Osteoblast (primary cell): ENCODE data around the gene GRM7. TPM values are rescaled to one million over a fixed set of nuclear protein-coding genes. Genes with fewer than 3 reads are reported as not detected.

Source experiments
- DNase-seq: peaks from one replicate; pipeline ENCODE4 v3.0.0; 2011; ENCODE audit warnings: low spot score, mixed read lengths; ENCODE audit not compliant: insufficient read length; ENCODE audit errors: missing footprints
- H2AFZ ChIP-seq: 2 replicates; pipeline ENCODE4 v1.6.0; 2011; ENCODE audit warnings: mild to moderate bottlenecking, low read length
- H3K27ac ChIP-seq: 2 replicates; pipeline ENCODE4 v1.5.1; 2011; ENCODE audit warnings: mild to moderate bottlenecking, low read depth, low read length, moderate library complexity
- H3K27me3 ChIP-seq: 2 replicates; pipeline ENCODE4 v1.6.0; 2012; ENCODE audit warnings: mild to moderate bottlenecking, control low read depth, inconsistent platforms, low read length, moderate library complexity; ENCODE audit not compliant: insufficient read depth
- H3K36me3 ChIP-seq: 2 replicates; pipeline ENCODE4 v1.5.1; 2011; ENCODE audit warnings: mild to moderate bottlenecking, low read length, control low read depth, moderate library complexity; ENCODE audit not compliant: insufficient read depth
- H3K4me1 ChIP-seq: 2 replicates; pipeline ENCODE4 v1.5.1; 2011; ENCODE audit warnings: mild to moderate bottlenecking, low read length, control low read depth, moderate library complexity; ENCODE audit not compliant: insufficient read depth
- H3K4me2 ChIP-seq: 2 replicates; pipeline ENCODE4 v1.6.0; 2011; ENCODE audit warnings: mild to moderate bottlenecking, low read length; ENCODE audit not compliant: insufficient read depth
- H3K4me3 ChIP-seq: fragments of 200-600 bp; sonication (generic); 3 replicates; pipeline ENCODE4 v1.5.1; 2012; ENCODE audit warnings: mild to moderate bottlenecking, low read length, inconsistent platforms; ENCODE audit not compliant: insufficient read depth
- H3K79me2 ChIP-seq: 2 replicates; pipeline ENCODE4 v1.6.0; 2012; ENCODE audit warnings: mild to moderate bottlenecking, low read length, control low read depth, inconsistent platforms; ENCODE audit not compliant: insufficient read depth
- H3K9me3 ChIP-seq: 2 replicates; pipeline ENCODE4 v1.5.1; 2011; ENCODE audit warnings: low read depth, low read length, control low read depth
- H4K20me1 ChIP-seq: 2 replicates; pipeline ENCODE4 v1.6.0; 2012; ENCODE audit warnings: mild to moderate bottlenecking, low read length, control low read depth; ENCODE audit not compliant: insufficient read depth
- total RNA-seq: library from RNA; depleted of rRNA; stranded (reverse); fragments of >200 nt; gene quantifications from 2 replicates; pipeline ENCODE4 v1.2.3, GENCODE V29; 2012
- TF ChIP-seq, protein P1 (sequence below): IDR thresholded peaks from 2 replicates; pipeline ENCODE4 v1.5.1; 2011; ENCODE audit warnings: mild to moderate bottlenecking, low read depth, low read length, moderate library complexity; ENCODE audit errors: extremely low read depth

The GRM7 gene
- total RNA-seq, 1 donor = not detected

GRCh38 chr3:7333125-7333524 lies 472.2 kb downstream of the GRM7 start:
- H3K27me3 ChIP-seq = no peaks in the 10 kb centered on the region
- no peaks in the 10 kb centered on the region for H3K79me2 ChIP-seq
- H3K36me3 ChIP-seq = no peaks in the 10 kb centered on the region
- no peaks in the 10 kb centered on the region for H4K20me1 ChIP-seq
- H3K4me2 ChIP-seq = no peak overlapping the region
- H3K4me3 ChIP-seq = no peak overlapping the region
- H3K9me3 ChIP-seq = no peaks in the 10 kb centered on the region
- no peaks in the 10 kb centered on the region for H3K4me1 ChIP-seq
- no peak overlapping the region for H3K27ac ChIP-seq
- TF ChIP-seq, protein P1, sequence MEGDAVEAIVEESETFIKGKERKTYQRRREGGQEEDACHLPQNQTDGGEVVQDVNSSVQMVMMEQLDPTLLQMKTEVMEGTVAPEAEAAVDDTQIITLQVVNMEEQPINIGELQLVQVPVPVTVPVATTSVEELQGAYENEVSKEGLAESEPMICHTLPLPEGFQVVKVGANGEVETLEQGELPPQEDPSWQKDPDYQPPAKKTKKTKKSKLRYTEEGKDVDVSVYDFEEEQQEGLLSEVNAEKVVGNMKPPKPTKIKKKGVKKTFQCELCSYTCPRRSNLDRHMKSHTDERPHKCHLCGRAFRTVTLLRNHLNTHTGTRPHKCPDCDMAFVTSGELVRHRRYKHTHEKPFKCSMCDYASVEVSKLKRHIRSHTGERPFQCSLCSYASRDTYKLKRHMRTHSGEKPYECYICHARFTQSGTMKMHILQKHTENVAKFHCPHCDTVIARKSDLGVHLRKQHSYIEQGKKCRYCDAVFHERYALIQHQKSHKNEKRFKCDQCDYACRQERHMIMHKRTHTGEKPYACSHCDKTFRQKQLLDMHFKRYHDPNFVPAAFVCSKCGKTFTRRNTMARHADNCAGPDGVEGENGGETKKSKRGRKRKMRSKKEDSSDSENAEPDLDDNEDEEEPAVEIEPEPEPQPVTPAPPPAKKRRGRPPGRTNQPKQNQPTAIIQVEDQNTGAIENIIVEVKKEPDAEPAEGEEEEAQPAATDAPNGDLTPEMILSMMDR = no peak
- no peak overlapping the region for H2AFZ ChIP-seq
- DNase-seq = no peak

DNA sequence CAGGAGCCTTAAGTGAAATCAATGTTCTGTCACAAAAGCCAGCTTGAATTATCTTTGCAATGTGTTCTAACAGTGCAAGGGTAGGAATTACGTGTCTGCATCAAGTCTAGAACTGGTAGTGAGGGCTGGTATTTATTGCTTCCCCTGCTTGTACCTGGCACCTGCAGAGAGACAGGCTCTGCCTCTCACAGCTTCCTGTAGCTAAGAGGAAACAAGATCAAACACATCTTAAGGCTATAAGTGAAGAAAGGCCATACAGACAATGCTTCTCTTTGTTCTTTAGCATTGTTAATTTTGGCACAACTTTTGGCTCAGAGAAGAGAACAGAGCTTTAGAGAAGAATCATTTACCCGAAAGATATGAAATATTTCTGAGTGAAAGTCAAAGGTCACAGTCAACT lies 479.9 kb downstream of the GRM7 start:
- TF ChIP-seq, protein P1 = no peak
- no peak for DNase-seq
- H3K36me3 ChIP-seq = no peaks in the 10 kb centered on the region

DNA sequence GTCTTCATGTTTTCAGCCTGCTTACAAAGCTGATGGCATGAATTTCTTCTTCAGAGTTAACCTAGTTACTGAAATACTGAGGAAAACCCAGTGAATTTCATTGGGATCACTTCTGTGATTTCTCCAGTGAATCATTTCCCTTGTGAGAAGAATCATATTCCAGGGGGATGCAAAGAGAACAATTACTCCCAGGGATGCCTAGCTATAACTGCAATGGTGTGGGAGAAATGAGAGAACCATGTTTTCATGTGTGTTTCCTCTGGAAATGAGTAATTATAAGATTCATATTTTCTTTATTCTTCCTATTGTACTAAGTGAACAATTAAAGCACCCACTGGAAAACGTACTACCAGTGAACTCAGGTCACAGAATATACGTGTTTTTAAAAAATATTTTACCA lies 485.4 kb downstream of the GRM7 start:
- H3K4me1 ChIP-seq = no peaks in the 10 kb centered on the region
- no peaks in the 10 kb centered on the region for H3K27me3 ChIP-seq
- H3K79me2 ChIP-seq = no peaks in the 10 kb centered on the region
- no peaks in the 10 kb centered on the region for H4K20me1 ChIP-seq
- no peak overlapping the region for H3K27ac ChIP-seq
- no peak for DNase-seq
- no peak overlapping the region for H3K4me2 ChIP-seq
- no peak overlapping the region for H2AFZ ChIP-seq
- peaks cover 3% of the 10 kb centered on the region for H3K9me3 ChIP-seq
- no peaks in the 10 kb centered on the region for H3K36me3 ChIP-seq
- TF ChIP-seq, protein P1 = no peak
- no peak overlapping the region for H3K4me3 ChIP-seq

More for the DNA sequence above, 479.9 kb downstream of the GRM7 start:
- H3K9me3 ChIP-seq = peaks cover 3% of the 10 kb centered on the region
- no peak overlapping the region for H3K27ac ChIP-seq
- no peaks in the 10 kb centered on the region for H3K79me2 ChIP-seq
- no peak overlapping the region for H2AFZ ChIP-seq
- no peaks in the 10 kb centered on the region for H3K4me1 ChIP-seq
- H4K20me1 ChIP-seq = no peaks in the 10 kb centered on the region
- H3K27me3 ChIP-seq = no peaks in the 10 kb centered on the region
- no peak overlapping the region for H3K4me3 ChIP-seq
- no peak overlapping the region for H3K4me2 ChIP-seq

DNA sequence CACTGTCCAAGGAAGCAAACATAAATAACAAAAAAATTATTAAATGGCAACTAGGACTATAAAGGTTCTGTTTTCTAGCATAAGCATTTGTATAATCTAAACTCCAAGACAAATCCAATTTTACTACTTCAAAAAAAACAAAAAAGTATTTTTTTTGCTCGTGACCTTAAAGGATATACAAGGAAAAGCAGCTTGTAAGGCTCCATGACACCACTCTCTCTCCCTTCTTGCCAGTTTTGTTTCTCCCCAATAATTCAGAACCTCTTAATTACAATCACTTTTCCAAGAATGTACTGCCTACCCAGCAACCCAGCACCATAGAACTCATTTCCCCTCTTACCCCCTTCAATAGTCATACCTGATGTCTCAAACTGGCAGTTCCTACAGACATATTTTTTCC lies 496.2 kb downstream of the GRM7 start:
- H3K36me3 ChIP-seq = no peaks in the 10 kb centered on the region
- H3K27me3 ChIP-seq = no peaks in the 10 kb centered on the region
- H4K20me1 ChIP-seq = no peaks in the 10 kb centered on the region
- no peak overlapping the region for H3K27ac ChIP-seq
- no peak overlapping the region for H3K4me3 ChIP-seq
- H3K79me2 ChIP-seq = no peaks in the 10 kb centered on the region
- no peak for DNase-seq
- H3K4me1 ChIP-seq = no peaks in the 10 kb centered on the region
- TF ChIP-seq, protein P1 = no peak
- no peaks in the 10 kb centered on the region for H3K9me3 ChIP-seq
- no peak overlapping the region for H3K4me2 ChIP-seq
- no peak overlapping the region for H2AFZ ChIP-seq
